CD14-positive monocyte (primary cell): ENCODE measurements around the gene FAM83B. TPM values are rescaled to one million over a fixed set of nuclear protein-coding genes. Genes with fewer than 3 reads are reported as not detected.

Experiments used
- DNase-seq, 3 donors: peaks; one replicate each; pipeline ENCODE4 v3.0.0-alpha.2; 2011 to 2022
- H2AFZ ChIP-seq: 2 replicates; pipeline ENCODE4 v1.6.0; 2012; ENCODE audit warnings: mild to moderate bottlenecking, low read depth, low read length, inconsistent platforms; ENCODE audit not compliant: insufficient read depth, poor library complexity, severe bottlenecking
- H3K27ac ChIP-seq, 2 donors: 1 replicate in 1 of 2; 2 replicates in 1 of 2; pipeline ENCODE4 v1.5.1; 2012 to 2013; ENCODE audit warnings: low read length in 2 of 2, control low read depth in 1 of 2, inconsistent platforms in 1 of 2, low read depth in 1 of 2, mild to moderate bottlenecking in 1 of 2
- H3K27me3 ChIP-seq, 2 donors: one replicate each; pipeline versions ENCODE4 v1.6.0 to v1.6.1; 2011 to 2013; ENCODE audit warnings: low read length in 2 of 2; ENCODE audit not compliant: control insufficient read depth in 2 of 2, insufficient read depth in 2 of 2
- H3K36me3 ChIP-seq, 2 donors: replicated peaks in 1 of 2; 1 replicate in 1 of 2; 2 replicates in 1 of 2; pipeline versions ENCODE4 v1.5.1 to v1.6.1; 2012 to 2013; ENCODE audit warnings: low read length in 2 of 2, control low read depth in 1 of 2, inconsistent platforms in 1 of 2, mild to moderate bottlenecking in 1 of 2; ENCODE audit not compliant: insufficient read depth in 2 of 2, control insufficient read depth in 1 of 2
- H3K4me1 ChIP-seq, 2 donors: 1 replicate in 1 of 2; 2 replicates in 1 of 2; pipeline versions ENCODE4 v1.5.1 to v1.6.1; 2012 to 2013; ENCODE audit warnings: low read length in 2 of 2, control low read depth in 1 of 2, inconsistent platforms in 1 of 2, mild to moderate bottlenecking in 1 of 2, moderate library complexity in 1 of 2; ENCODE audit not compliant: insufficient read depth in 2 of 2, control insufficient read depth in 1 of 2
- H3K4me2 ChIP-seq: replicated peaks from 2 replicates; pipeline ENCODE3; 2012; ENCODE audit warnings: low read length, moderate library complexity, mild to moderate bottlenecking; ENCODE audit not compliant: poor library complexity, severe bottlenecking; ENCODE audit errors: extremely low read depth
- H3K4me3 ChIP-seq, 3 experiments: fragments of 200-600 bp in 1 of 3; sonication (generic) in 1 of 3; replicated peaks in 1 of 3; 1 replicate in 2 of 3; 2 replicates in 1 of 3; pipeline ENCODE4 v1.5.1; 2011 to 2013; ENCODE audit warnings: low read length in 3 of 3, mild to moderate bottlenecking in 3 of 3, control low read depth in 2 of 3, low read depth in 2 of 3, inconsistent platforms in 1 of 3, moderate library complexity in 1 of 3
- H3K79me2 ChIP-seq: 2 replicates; pipeline ENCODE4 v1.6.0; 2012; ENCODE audit warnings: mild to moderate bottlenecking, control low read depth, inconsistent platforms, low read length, moderate library complexity; ENCODE audit not compliant: insufficient read depth
- H3K9ac ChIP-seq: 2 replicates; pipeline ENCODE4 v1.6.0; 2017; ENCODE audit warnings: low read length, mild to moderate bottlenecking; ENCODE audit not compliant: insufficient read depth, poor library complexity, severe bottlenecking
- H3K9me3 ChIP-seq, 2 donors: replicated peaks in 1 of 2; 1 replicate in 1 of 2; 2 replicates in 1 of 2; pipeline versions ENCODE4 v1.5.1 to v1.6.1; 2012 to 2013; ENCODE audit warnings: low read length in 2 of 2, control low read depth in 1 of 2; ENCODE audit not compliant: control insufficient read depth in 1 of 2, insufficient read depth in 1 of 2
- H4K20me1 ChIP-seq: 2 replicates; pipeline ENCODE4 v1.6.0; 2012; ENCODE audit warnings: mild to moderate bottlenecking, low read length, control low read depth, moderate library complexity; ENCODE audit not compliant: insufficient read depth
- H3K27ac Mint-ChIP-seq, 7 donors: one replicate each; pipeline ENCODE4 v1.8.0; 2020; ENCODE audit warnings: mild to moderate bottlenecking in 7 of 7, mixed read lengths in 7 of 7, moderate library complexity in 6 of 7, inconsistent platforms in 2 of 7
- H3K27me3 Mint-ChIP-seq, 3 donors: one replicate each; pipeline ENCODE4 v1.8.0; 2021 to 2022; ENCODE audit warnings: low read depth in 3 of 3, mild to moderate bottlenecking in 3 of 3, mixed read lengths in 3 of 3, moderate library complexity in 3 of 3, inconsistent platforms in 1 of 3
- H3K36me3 Mint-ChIP-seq, 2 donors: one replicate each; pipeline ENCODE4 v1.8.0; 2020; ENCODE audit warnings: mixed read lengths in 2 of 2, inconsistent platforms in 1 of 2, mild to moderate bottlenecking in 1 of 2
- H3K4me1 Mint-ChIP-seq: one replicate; pipeline ENCODE4 v1.8.0; 2020; ENCODE audit warnings: mild to moderate bottlenecking, mixed read lengths
- H3K4me3 Mint-ChIP-seq, 2 donors: one replicate each; pipeline ENCODE4 v1.8.0; 2020; ENCODE audit warnings: mild to moderate bottlenecking in 2 of 2, mixed read lengths in 2 of 2, moderate library complexity in 1 of 2
- H3K9me3 Mint-ChIP-seq, 7 donors: one replicate each; pipeline ENCODE4 v1.8.0; 2020 to 2022; ENCODE audit warnings: mixed read lengths in 7 of 7, mild to moderate bottlenecking in 6 of 7, moderate library complexity in 6 of 7, inconsistent platforms in 2 of 7
- WGBS: methylation state at CpG from one replicate; pipeline ENCODE4 v1.1.5; 2013; ENCODE audit warnings: missing lambda C conversion rate; ENCODE audit not compliant: insufficient coverage; 5-methylcytosine and 5-hydroxymethylcytosine counted together
- intact Hi-C, 2 donors: fragments of 100-400 bp; cut with micrococcal nuclease; formaldehyde crosslinking; loops; one replicate each; pipeline versions ENCODE4 v1.15.0 to v1.15.1; 2023
- polyA plus RNA-seq, 3 donors: library from polyadenylated mRNA; depleted of rRNA in 1 of 3; unstranded in 2 of 3; stranded (reverse) in 1 of 3; fragments of 300-500 nt in 2 of 3; fragments of >200 nt in 1 of 3; fragmentation: Illumina TruSeq in 2 of 3; gene quantifications; 1 replicate in 2 of 3; 2 replicates in 1 of 3; pipeline ENCODE4 v1.2.3, GENCODE V29; 2012 to 2021
- TF ChIP-seq, protein P1 (sequence below): fragments of 200-600 bp; IDR thresholded peaks from one replicate; pipeline ENCODE4 v1.8.0; 2022; ENCODE audit warnings: antibody characterized with exemption, mild to moderate bottlenecking

Gene FAM83B
- polyA plus RNA-seq, 3 donors, result not detected

DNA sequence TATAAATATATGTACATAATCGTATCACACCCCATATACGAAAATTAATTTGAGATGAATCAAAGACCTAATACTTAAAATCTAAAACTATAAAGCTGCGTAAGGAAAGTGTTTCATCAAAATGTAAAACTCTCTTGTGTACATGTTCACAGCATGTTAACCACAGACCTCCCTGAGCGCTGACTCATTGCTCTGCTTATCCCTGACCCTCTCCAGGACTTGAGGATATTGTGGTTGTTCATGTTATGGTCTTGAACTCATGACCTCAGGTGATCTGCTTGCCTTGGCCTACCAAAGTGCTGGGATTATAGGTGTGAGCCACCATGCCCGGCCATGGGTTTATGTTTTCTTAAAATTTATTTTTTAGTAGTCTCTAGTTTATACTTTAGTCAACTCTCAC lies 14.2 kb downstream of the FAM83B start:
- Histone ChIP-seq H3K79me2 (no peaks in the 10 kb centered on the region), H3K36me3 (no peaks in the 10 kb centered on the region), H3K4me1 (no peaks in the 10 kb centered on the region), H3K4me2 (no peak overlapping the region), H3K9me3 (no peaks in the 10 kb centered on the region), H4K20me1 (no peaks in the 10 kb centered on the region), H3K4me3 (no peak overlapping the region), H2AFZ (no peak overlapping the region), H3K9ac (no peak overlapping the region), H3K27me3 (no peaks in the 10 kb centered on the region), H3K27ac (no peak overlapping the region)
- WGBS, result no CpG with 5 or more reads among the region's 5 CpGs
- TF ChIP-seq, protein P1, sequence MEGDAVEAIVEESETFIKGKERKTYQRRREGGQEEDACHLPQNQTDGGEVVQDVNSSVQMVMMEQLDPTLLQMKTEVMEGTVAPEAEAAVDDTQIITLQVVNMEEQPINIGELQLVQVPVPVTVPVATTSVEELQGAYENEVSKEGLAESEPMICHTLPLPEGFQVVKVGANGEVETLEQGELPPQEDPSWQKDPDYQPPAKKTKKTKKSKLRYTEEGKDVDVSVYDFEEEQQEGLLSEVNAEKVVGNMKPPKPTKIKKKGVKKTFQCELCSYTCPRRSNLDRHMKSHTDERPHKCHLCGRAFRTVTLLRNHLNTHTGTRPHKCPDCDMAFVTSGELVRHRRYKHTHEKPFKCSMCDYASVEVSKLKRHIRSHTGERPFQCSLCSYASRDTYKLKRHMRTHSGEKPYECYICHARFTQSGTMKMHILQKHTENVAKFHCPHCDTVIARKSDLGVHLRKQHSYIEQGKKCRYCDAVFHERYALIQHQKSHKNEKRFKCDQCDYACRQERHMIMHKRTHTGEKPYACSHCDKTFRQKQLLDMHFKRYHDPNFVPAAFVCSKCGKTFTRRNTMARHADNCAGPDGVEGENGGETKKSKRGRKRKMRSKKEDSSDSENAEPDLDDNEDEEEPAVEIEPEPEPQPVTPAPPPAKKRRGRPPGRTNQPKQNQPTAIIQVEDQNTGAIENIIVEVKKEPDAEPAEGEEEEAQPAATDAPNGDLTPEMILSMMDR, result no peak
- Mint-ChIP-seq H3K4me1 (no peaks in the 10 kb centered on the region), H3K4me3 (no peak overlapping the region), H3K27me3 (no peaks in the 10 kb centered on the region), H3K36me3 (no peaks in the 10 kb centered on the region), H3K9me3 (no peaks in the 10 kb centered on the region), H3K27ac (no peak overlapping the region)
- intact Hi-C loops, result no loop called here
- no peak for DNase-seq

GRCh38 chr6:54861905-54862616 lies 15.5 kb downstream of the FAM83B start:
- Histone ChIP-seq H3K27me3 (no peaks in the 10 kb centered on the region), H3K4me1 (no peaks in the 10 kb centered on the region), H3K9ac (no peak overlapping the region), H2AFZ (no peak overlapping the region), H3K27ac (no peak overlapping the region), H3K4me2 (no peak overlapping the region), H3K36me3 (no peaks in the 10 kb centered on the region), H3K4me3 (no peak overlapping the region), H4K20me1 (no peaks in the 10 kb centered on the region), H3K79me2 (no peaks in the 10 kb centered on the region), H3K9me3 (no peaks in the 10 kb centered on the region)
- Mint-ChIP-seq H3K27me3 (no peaks in the 10 kb centered on the region), H3K9me3 (no peaks in the 10 kb centered on the region), H3K27ac (no peak overlapping the region), H3K4me3 (no peak overlapping the region), H3K36me3 (no peaks in the 10 kb centered on the region), H3K4me1 (no peaks in the 10 kb centered on the region)
- no peak for DNase-seq
- 86% methylated on average over 2 of the region's 10 CpGs for WGBS
- intact Hi-C loops, result no loop called here
- TF ChIP-seq, protein P1, result no peak
